A172 (cell line): Measurements from ENCODE around the gene FAM229B. TPM values are rescaled to one million over a fixed set of nuclear protein-coding genes. Genes with fewer than 3 reads are reported as not detected.

ENCODE experiments used
- DNase-seq: peaks from one replicate; pipeline ENCODE4 v3.0.0-alpha.2; 2015; ENCODE audit warnings: low spot score
- total RNA-seq: library from RNA; depleted of rRNA; stranded (reverse); fragments of >200 nt; shearing (Covaris generic); gene quantifications from 2 replicates; pipeline ENCODE4 v1.2.3, GENCODE V29; 2014; rRNA removed

Gene FAM229B
- total RNA-seq, 1 experiment from 2014 or later: 6.3 TPM

GRCh38 chr6:112144145-112144926 is 56.9 kb downstream of the FAM229B start:
- no peak for DNase-seq

DNA sequence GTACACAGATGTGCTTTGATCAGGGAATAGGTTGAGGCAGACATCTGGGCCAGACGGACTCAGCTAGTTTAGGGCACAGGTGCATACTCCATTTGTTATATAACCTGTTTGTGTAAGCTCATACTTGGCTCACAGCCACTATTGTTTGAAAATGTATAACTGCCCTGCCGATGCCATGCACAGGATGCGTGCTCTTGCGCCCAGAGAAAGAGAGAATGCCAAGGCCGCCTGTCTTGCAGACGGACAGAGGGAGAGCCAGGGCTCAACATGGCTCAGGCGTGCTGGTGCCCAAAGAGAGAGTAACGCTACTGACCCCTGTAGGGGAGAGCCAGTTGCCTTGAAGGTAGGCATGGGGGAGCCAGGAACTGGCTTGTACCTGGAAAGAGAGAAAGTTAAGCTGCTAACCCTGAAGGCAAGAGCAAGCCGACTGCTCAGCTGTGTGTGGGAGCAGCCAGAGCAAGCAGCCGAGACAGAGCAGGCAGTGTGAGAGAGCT is 57.7 kb downstream of the FAM229B start:
- no peak for DNase-seq

DNA sequence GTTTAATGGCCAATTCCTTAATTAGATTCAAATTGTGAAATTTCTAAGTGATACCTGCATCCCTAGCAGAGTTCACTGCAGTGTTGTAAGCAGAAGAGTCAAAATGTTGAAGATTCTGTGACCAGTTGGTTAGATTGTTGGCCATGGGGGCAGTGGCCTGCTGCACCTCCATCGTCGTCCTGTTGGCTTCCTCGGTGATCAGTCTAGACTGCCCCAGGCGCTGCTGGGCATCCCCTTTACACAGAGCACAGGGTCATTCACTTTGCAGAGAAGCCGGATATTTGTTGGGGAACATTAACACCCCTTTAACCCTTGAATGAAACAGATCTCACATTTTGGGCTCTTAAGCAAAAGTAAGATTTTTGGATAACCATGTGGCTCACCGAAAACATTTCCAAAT is 60.7 kb downstream of the FAM229B start:
- DNase-seq: no peak

DNA sequence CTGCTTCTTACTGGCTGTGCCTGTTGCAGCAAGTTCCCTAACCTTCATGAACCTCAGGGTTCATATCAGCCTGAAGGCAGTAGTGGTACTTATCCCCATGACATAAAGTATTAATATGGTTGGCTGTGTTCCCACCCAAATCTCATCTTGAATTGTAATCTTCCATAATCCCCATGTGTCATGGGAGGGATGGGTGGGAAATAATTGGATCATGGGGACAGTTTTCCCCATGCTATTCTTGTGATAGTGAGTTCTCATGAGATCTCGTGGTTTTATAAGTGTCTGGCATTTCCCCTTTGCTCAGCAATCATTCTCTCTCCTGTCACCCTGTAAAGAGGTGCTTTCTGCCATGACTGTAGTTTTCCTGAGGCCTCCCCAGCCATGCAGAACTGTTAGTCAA is 61.8 kb downstream of the FAM229B start:
- peak; percentile 35 for DNase-seq

- DNase-seq: no peak
Observed at GRCh38 chr6:112149719-112150263, 62.4 kb downstream of the FAM229B start.

- DNase-seq: no peak
Observed at GRCh38 chr6:112150363-112150762, 63.0 kb downstream of the FAM229B start.

Other genes starting within 250 kb of the FAM229B start
- gene FYN, start 214.1 kb upstream of the FAM229B start, total RNA-seq: 26.0 and 26.6 TPM in 2 replicates
- gene CCN6, start 33.5 kb upstream of the FAM229B start, total RNA-seq: not detected in 2 replicates
- 12.9 and 20.0 TPM in 2 replicates for gene TUBE1, start 109 bp upstream of the FAM229B start, total RNA-seq
- 7.4 and 11.5 TPM in 2 replicates for gene LAMA4, start 167.0 kb downstream of the FAM229B start, total RNA-seq